ENCODE results near the gene GMDS.

GRCh38 chr6:1645466-1646185 is 599.8 kb downstream of the GMDS start:
- TF ChIP-seq EZH2phosphoT487 (IDR thresholded peaks at IDR 0.05; ENCODE audit: borderline replicate concordance): no peak
- TF ChIP-seq CTCF (conservative IDR thresholded peaks at IDR 0.05; ENCODE audit: low read length): no peak

Measured in Loucy (cell line).